ENCODE data around the gene EDC3. TPM values are rescaled to one million over a fixed set of nuclear protein-coding genes. Genes with fewer than 3 reads are reported as not detected.

Gene EDC3
- total RNA-seq, 2 donors from 2014 or later = 8.0 to 8.3 TPM

DNA sequence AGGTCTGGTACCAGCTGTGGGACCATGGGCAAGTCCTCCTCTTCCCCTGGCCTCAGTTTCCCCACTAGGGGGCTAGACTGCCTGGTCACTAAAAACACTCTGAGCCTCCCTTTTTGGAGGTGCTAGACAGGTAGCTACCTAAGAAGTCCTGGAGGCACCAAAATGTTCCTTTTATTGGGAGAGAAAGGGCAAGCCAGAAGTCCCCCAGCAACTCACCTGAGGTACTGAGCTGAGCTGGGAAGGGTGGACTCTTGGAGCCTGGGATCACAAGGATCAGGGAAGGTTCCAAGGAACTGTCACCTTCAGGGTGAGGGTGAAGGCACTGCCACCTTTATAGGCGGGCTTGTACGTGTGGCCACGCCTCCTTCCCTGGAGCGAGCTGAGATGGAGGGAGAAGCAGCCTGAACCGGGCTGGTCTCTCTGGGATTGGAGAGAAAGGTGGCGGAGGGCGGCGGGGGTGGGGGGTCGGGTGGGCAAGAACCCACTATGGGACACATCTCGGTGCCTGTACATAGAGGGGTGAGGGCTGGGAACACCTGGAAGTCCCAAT, 29.5 kb upstream of the EDC3 start, which contains the start of gene CYP1A1:
TSS of gene CYP1A1 (minus strand) at position 304 of the 550 bp plus-strand sequence. CDS start 2,431 bp downstream, outside the sequence.
- H3K27me3 ChIP-seq = no peaks in the 10 kb centered on the region
- TF ChIP-seq, protein P1, sequence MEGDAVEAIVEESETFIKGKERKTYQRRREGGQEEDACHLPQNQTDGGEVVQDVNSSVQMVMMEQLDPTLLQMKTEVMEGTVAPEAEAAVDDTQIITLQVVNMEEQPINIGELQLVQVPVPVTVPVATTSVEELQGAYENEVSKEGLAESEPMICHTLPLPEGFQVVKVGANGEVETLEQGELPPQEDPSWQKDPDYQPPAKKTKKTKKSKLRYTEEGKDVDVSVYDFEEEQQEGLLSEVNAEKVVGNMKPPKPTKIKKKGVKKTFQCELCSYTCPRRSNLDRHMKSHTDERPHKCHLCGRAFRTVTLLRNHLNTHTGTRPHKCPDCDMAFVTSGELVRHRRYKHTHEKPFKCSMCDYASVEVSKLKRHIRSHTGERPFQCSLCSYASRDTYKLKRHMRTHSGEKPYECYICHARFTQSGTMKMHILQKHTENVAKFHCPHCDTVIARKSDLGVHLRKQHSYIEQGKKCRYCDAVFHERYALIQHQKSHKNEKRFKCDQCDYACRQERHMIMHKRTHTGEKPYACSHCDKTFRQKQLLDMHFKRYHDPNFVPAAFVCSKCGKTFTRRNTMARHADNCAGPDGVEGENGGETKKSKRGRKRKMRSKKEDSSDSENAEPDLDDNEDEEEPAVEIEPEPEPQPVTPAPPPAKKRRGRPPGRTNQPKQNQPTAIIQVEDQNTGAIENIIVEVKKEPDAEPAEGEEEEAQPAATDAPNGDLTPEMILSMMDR (IDR thresholded peaks at IDR 0.05) = no peak
- H3K4me1 ChIP-seq = peaks cover 0 to 20% of the 10 kb centered on the region in 2 donors
- H3K27ac ChIP-seq = peak within 1 kb of the TSS; percentile 43 to 71
- peak within 1 kb of the TSS; percentile 49 to 70 for H3K4me3 ChIP-seq
- no peaks in the 10 kb centered on the region for H3K36me3 ChIP-seq
- no peak for DNase-seq (ENCODE audit: low spot score)
- no peaks in the 10 kb centered on the region for H3K9me3 ChIP-seq

DNA sequence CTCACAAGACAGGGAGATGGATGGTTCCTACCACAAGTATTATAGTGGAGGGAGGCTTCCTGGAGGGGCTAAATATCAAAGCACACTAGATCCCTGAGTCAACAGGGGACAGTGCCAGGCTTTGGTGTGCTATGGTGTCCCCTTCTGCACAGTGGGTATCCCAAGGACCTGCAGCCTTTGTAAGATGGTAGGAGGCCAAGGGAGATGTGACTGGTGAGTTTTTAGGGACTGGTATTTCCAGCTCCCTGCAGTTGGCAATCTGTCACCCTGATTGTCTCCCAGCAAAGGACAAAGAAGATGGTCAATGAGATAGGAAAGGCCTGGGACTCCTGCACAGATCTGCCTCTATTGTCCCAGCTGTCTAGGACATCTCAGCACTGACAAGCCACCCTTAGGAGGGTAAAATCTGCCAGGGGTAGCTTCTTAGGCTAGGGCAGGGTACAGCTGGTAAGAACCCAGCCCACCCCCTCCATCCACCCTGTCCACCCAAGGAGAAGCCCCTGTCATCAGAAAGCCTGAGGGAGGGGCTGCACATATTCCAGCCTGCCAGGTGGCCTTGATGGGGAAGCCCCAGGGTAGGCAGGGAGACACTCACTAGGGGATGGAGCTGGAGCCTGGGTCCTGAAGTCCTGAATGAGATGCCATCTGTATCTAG, 28.9 kb upstream of the EDC3 start:
- DNase-seq (ENCODE audit: low spot score) = no peak
- H3K36me3 ChIP-seq = no peaks in the 10 kb centered on the region
- TF ChIP-seq, protein P1 (IDR thresholded peaks at IDR 0.05) = no peak
- no peak overlapping the region for H3K4me3 ChIP-seq
- peaks cover 0 to 20% of the 10 kb centered on the region in 2 donors for H3K4me1 ChIP-seq
- H3K27ac ChIP-seq = no peak overlapping the region
- no peaks in the 10 kb centered on the region for H3K27me3 ChIP-seq
- no peaks in the 10 kb centered on the region for H3K9me3 ChIP-seq

DNA sequence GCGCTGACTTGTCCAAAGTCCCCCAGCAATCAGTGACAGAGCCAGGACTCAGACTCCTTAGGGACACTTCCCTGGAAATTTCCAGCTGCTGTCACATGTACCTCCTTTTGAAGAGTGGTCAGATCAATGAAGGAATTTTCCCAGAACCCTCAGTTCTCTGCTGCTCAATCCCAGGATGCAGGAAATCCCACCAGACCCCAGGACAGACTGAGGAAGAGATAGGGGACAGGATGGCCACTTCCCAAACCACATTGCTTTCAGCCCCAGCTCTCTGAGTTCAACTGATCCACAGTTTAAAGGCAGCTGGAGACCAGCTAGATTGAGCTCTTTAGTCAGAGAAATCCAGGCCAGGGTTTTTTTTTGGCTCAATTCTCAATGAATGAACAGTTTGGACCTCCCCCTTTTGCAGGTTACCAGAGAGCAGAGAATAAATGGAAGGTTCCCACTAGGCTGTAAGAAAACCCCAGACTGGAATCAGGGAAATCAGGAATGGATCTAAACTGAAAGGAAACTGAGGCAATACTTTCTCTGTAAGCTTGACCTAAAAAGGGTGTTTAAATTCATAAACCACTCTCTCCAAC, 28.0 kb upstream of the EDC3 start:
- TF ChIP-seq, protein P1 (IDR thresholded peaks at IDR 0.05) = no peak
- no peak overlapping the region for H3K4me3 ChIP-seq
- H3K9me3 ChIP-seq = no peaks in the 10 kb centered on the region
- H3K36me3 ChIP-seq = no peaks in the 10 kb centered on the region
- H3K27me3 ChIP-seq = no peaks in the 10 kb centered on the region
- peaks cover 0 to 20% of the 10 kb centered on the region in 2 donors for H3K4me1 ChIP-seq
- no peak for DNase-seq (ENCODE audit: low spot score)
- no peak overlapping the region for H3K27ac ChIP-seq

DNA sequence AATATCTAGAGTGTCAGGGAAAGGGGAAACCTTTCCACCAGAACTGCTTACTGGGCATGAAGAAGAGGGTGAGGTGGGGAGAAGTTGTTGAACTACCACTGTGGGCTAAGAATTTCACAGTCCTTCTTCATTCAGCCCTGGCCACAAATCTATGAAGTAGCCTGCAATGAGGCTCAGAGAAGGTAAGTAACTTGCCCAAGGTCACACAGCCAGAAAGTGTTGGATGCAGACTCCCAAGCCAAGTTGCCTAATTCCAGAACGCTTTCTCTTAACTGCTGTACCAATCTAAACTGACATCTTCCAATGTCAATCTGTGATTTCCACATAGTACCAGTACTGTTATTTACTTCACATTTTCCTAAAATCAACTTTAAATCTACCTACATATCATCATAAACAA, 27.4 kb upstream of the EDC3 start:
- Histone ChIP-seq H3K4me3 (no peak overlapping the region), H3K27ac (no peak overlapping the region), H3K9me3 (no peaks in the 10 kb centered on the region), H3K36me3 (no peaks in the 10 kb centered on the region), H3K4me1 (peaks cover 0 to 20% of the 10 kb centered on the region in 2 donors), H3K27me3 (no peaks in the 10 kb centered on the region)
- TF ChIP-seq, protein P1 (IDR thresholded peaks at IDR 0.05) = no peak
- DNase-seq (ENCODE audit: low spot score) = no peak

DNA sequence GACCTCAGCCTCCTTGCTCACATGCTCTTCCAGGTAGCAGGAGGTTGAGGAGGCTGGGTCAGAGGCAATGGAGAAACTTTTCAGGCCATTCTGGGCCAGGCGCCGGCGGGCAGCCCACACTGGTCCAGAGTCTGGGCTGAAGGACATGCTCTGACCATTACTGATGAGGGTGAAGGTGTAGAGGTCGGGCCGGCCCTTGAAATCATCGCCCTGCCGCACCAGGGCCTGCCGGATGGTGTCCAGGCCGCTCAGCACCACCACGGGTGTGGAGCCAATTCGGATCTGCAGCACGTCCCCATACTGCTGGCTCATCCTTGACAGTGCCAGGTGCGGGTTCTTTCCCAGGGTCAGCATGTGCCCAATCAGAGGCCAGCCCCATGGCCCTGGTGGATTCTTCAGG, 26.8 kb upstream of the EDC3 start:
- H3K27ac ChIP-seq = no peak overlapping the region
- no peaks in the 10 kb centered on the region for H3K36me3 ChIP-seq

More for the DNA sequence above, 26.8 kb upstream of the EDC3 start:
- DNase-seq (ENCODE audit: low spot score) = no peak
- TF ChIP-seq, protein P1 (IDR thresholded peaks at IDR 0.05) = no peak
- Histone ChIP-seq H3K9me3 (no peaks in the 10 kb centered on the region), H3K4me3 (no peak overlapping the region), H3K27me3 (no peaks in the 10 kb centered on the region), H3K4me1 (peaks cover 0 to 20% of the 10 kb centered on the region in 2 donors)

Data from right atrium auricular region (tissue), 2 donors.